ENCODE measurements around the gene SH3RF3.

SH3RF3 gene

DNA sequence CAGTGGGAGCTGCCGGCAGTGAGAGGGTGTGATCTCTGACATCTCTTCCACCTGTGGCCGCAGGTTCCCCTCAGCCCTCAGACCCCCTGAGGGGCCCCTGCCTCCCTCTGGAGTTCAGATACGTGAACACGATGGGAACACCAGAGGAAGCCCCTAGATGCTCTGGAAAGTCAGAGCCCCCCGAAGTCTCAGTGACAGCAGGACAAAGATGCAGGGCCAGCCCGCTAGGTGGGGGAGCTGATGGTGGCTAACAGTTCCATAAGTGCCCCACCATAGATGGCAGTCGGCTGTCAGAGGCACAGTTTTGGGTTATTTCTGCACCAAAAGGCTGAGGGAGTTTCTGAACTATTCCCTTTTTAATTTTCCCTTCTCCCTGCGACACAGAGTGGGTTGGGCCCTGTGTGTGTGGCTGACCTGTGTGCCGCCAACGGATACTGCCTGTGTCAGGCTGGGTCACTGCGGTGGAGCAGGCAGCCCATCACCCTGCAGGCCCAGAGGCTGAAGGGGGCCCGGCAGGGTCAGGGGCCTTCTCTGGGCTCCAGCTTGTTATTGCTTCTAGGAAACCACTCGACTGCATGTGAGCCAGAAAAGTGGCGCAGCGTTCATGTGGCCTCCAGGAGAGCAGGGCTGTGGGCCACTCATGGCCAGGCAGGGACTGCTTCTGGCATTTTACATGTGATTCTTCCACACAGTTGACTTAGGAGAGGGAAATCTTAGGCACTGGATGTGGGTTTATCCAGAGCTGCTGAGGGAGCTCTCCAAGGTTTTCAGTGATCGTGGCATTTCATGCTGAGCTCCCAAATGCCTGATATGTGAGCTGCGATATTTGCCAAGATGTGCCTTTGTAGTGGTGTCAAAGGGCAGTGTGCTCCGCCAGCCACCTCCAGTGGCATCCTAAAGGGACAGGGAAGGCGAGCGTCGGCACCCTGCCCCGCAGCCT lies 225.1 kb downstream of the SH3RF3 start:
- no peak for DNase-seq (ENCODE audit: low spot score)

DNA sequence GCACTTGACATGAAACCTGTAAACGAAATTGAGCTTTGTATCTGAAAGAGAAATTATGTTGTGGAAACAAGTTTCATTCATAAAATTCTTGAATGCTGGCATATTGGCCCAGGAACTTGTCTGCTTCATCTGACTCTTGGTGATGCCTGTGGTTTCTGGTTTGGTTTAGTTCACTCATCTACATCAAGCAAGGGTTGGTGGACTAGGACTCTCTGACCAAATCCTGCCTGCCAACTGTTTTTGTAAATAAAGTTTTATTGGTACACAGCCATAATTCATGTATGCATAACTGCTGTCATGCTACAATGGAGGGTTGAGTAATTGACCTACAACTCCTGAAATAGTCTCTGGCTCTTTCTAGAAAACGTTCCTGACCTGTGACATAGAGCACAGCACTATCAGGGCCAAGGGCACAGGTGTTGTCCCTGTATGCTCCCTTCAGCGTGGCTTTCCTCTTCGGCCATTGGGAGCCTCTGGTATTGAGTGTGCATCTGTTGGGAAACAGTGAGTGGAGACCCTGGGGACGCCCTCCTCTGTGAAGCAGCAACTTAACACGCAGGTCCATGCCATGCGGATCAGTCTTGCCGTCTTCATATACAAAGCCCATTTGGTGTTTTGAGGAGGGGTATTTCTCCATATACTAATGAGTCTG lies 226.3 kb downstream of the SH3RF3 start:
- no peak for DNase-seq (ENCODE audit: low spot score)

DNA sequence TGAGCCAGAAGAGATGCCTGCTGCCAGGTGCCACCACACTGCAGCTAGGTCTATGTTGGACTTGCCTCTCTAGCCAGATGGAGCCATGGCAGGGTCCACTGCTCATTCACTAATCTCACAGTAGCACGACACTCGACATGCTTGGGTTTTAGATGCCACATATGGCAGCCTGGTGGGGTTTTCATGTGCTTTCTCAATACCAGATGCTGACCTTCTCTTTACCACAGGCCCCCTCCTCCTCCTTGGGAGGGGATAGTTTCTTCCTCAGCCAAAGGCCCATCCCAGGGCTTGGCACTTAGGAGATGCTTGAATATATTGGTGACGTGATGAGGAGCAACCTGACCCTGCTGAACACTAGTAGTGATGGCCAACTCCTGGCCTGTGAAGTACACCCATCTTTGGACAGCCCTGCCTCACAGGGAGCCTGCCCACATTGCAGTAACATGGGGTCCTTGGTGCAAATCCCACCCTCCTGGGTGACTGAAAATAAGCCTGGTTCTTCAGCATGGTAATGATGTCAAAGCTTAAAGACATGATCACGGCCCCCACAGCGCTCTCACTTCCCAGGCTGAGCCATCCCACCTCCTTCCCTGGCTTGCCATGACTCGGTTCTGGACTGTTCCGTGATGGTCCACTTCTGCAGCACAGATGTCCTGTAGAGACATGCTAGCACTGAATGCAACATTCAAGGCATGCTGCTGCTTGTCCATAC lies 227.5 kb downstream of the SH3RF3 start:
- DNase-seq (ENCODE audit: low spot score) = no peak

DNA sequence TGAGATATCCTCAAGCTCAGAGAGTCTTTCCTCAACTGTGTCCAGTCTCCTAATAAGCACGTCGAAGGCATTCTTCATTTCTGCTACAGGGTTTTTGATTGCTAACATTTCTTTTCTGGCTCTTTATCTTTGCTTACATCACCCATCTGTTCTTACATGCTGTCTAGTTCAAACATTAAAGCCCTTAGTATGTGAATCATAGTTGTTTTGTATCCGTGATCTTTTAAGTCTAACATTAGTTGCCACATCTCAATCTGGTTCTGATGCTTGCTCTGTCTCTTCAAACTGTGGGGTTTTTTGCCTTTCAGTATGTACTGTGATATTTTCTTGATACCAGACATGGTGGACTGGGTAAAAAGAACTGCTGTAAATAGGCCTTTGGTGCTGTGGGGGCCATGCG lies 235.2 kb downstream of the SH3RF3 start:
- DNase-seq (ENCODE audit: low spot score) = no peak

DNA sequence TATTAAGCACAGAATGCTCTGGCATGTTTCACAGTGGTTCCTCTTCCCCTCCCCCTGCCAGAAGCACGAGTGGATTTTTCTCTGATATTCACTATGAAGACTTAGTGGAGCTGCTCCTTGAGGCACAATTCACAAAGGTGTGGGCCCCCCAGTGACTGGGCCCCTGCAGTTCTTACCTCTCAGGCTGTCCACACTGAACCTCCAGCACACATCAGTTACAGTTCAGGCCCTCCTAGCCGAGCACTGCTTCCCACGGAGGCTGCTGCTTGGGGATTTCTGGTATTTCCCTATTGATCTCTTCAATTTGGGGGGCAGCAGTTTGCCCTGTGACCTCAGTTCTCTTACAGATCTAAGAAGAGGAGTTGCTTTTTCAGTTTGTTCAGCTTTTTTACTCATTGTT lies 236.1 kb downstream of the SH3RF3 start:
- DNase-seq (ENCODE audit: low spot score) = no peak

DNA sequence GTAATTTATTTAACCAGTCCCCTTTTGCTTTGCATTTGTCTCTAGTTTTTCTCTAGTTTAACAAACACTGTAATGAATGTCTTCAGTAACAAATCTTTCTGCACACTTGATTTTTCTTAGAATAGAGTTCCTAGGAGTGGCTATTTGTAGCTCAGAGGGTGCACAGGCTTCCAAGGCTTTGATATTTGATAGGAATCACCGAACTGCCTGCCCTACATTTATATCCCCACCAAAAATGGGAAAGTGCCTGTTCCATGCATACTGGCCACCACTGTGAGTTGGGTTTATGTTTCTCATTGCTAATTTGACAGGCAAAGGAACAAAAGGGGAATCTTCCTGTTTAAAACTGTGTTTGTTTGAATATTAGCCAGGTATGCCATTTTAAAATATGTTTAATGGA lies 238.7 kb downstream of the SH3RF3 start:
- DNase-seq (ENCODE audit: low spot score) = no peak

DNA sequence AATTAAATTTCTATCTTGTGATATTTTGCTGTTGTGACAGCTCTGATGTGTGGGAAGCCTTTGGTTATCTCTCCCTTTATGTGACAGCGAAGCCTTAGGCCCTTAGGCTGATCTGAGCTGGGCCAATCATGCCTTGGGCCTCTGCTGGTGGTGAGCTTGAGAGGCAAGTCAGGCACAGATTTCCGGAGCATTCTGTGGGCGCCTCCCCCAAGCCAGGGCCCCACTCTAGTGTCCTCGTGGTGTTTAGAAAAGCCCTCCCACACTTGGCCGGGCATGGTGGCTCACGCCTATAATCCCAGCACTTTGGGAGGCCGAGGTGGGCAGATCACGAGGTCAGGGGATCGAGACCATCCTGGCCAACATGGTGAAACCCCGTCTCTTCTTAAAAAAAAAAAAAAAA lies 239.8 kb downstream of the SH3RF3 start:
- DNase-seq (ENCODE audit: low spot score) = no peak

DNA sequence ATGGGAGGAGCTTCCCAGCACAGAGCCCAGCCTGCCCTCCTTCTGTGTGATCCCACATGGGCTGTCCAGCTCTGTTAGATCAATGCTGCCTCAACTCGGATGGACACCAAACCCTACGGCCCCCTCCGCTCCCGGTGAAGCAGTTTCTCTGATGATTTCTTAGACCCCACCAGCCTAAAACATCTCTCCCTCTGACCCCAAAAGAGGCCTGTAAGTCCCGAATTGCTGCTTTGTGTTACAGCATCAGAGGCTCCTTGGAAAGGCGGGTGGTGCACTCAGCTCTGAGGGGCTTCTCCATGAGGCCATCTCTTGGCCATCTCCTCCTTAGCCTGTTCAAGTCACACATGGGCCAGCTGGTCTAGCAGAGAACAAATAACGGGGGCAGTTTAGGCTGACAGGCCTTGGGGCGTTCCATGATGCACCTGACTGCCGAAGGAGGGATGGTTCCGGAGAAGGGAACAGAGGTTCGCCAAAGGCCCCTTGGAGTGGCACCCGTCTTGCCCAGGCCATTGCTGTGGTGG lies 240.7 kb downstream of the SH3RF3 start:
- no peak for DNase-seq (ENCODE audit: low spot score)

DNA sequence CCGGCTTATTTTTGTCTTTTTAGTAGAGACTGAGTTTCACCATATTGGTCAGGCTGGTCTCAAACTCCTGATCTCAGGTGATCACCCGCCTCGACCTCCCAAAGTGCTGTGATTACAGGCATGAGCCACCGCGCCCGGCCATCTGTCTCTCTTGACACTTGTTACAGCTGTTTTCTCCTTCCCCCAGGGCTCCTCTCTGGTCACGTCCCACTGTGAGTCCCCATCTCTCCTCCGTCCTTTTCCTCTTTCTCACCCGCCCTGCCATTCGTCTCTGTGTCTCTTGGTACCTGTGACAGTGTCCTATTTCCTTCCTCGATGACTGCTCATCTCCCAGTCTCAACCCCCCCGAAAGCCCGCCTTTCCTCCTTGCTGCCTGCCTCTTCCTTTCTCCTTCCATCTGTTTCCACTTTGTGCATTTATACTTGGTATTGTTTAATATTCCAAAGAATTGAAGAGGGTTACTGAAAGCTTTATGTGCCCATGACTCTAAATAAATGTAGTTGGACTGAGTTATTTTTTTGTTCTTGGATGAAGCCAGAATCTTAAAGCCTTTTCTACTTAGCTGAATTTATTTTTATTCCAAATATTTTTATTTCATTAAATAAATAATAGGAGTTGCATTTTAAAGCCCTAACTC lies 241.5 kb downstream of the SH3RF3 start:
- DNase-seq (ENCODE audit: low spot score) = no peak

DNA sequence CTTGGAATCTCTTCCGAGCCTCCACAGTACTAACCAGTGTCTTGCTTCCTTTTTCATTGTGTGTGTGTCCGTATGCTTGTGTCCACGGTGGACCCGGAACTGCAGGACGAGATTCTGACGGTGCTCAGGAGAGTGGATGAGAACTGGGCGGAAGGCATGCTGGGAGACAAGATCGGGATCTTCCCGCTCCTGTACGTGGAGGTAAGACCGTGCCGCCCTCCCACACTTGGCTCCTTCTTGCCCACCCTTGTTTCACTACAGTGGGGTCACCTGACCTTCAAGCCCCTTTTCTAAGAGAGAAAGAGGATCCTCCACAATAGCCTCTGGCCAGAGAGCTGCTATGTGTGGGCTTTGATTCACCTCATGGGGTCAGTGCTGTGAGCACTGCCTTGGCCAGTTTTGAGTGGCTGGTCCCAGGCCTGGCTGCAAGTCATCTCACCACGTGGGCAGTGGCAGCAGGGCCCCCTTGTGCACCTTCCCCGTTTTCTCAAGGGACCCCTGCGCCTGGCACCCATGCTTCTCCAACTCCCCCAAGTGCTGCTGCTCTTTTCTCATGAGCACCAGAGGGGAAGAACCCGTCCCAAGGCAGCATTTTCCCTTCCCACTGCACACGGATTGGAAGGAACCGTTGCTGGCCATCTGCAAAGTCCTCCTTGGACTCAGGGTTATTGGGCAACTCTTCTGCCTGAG lies 242.6 kb downstream of the SH3RF3 start:
- no peak for DNase-seq (ENCODE audit: low spot score)

DNA sequence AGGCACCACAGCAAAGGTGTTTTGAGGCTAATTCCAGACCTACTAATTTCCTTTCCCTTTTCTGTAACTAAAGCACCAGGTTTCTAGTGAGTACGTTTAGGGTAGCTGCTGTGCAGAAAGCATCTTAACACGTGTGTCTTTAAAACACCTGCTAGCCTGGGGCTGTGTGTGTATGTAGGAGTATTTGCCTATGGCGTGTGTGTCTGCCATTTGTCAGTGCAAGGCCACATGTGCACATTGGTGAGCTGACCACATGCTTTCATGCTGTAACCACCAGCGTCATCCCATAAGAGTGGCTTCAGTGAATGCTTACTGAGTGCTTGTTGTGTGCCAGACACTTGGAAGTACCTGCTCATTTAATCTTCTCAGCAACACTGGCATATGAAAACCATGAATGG lies 243.2 kb downstream of the SH3RF3 start:
- DNase-seq (ENCODE audit: low spot score) = no peak

DNA sequence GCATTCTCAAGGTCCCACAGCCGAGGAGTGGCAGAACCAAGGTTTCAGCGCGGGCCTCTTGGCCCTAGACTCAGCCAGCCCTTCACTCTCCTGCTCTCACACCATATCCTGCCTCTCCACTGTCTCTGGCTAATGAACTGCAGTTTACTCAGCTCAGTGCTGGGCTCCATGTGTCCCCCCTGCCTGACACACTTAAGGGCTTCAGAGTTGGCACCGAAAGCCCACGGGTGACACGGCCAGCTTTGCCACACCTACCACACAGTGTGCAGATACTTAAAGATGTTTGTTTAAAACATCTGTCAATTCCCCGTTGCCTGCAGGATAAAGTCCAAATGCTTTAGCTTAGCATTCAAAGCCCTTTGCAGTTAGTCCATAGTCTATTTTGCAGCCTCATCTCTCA lies 243.6 kb downstream of the SH3RF3 start:
- DNase-seq (ENCODE audit: low spot score) = no peak

DNA sequence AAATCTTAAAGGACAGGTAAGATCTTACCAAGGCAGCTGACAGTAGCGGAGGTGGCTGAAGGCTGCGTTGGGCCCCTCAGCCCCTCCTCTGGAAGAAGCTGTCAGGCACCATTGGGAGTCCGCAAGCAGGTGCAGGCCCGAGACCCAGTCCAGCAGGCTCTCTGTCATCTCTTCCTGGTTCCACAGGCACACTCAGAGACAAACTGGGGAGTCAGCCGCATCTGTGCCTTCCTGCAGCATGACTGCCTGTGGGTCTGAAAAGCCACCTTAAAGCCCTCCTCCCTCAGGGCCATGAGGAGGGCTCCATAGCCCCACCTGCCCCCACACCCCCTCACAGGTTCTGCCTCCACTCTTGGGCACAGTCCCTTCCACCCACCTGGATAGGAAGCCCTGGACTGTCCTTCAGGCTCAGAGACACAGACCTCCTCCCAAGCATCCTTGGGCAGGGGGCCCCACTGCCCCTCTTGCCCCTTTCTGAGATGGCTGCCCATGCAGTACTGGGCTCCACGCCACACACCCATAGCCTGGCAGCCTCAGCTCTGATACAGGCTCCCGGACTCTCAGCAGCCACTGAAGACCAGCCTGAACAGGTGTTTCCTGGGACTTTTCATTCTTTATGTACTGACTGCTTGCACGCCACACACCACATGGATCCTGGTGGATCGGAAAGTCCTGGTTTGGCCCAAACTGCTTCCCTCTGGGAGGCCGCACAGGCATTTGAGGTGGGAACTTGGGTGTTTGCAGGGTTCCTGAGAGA lies 245.0 kb downstream of the SH3RF3 start:
- DNase-seq (ENCODE audit: low spot score) = no peak

DNA sequence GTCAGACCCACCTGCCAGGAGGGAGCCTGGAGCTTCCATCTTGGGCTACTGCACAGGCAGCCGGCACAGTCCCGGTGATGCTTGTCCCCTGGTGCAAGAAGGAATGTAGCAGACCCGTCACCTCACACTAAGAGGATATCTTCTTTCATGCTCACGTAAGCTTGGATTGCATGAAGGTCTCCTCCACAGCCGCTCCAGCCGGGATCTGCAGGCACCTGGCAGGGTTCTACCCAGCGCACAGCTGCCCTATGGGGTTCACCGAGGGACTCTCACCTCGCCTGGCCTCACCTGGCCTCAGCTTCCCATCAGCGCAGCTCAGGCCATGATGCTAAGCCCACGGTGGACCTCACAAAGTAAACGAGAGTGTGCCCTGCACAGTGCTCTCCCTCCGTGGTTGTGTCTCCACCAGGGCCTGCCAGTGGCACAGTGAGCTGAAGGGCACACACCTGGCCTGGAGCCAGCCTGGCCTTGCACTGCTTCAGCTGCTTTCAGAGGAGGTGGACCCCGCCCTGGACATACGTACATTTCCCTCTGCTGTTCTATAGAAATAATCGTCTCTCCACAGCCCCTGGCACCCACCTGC lies 245.6 kb downstream of the SH3RF3 start:
- no peak for DNase-seq (ENCODE audit: low spot score)

DNA sequence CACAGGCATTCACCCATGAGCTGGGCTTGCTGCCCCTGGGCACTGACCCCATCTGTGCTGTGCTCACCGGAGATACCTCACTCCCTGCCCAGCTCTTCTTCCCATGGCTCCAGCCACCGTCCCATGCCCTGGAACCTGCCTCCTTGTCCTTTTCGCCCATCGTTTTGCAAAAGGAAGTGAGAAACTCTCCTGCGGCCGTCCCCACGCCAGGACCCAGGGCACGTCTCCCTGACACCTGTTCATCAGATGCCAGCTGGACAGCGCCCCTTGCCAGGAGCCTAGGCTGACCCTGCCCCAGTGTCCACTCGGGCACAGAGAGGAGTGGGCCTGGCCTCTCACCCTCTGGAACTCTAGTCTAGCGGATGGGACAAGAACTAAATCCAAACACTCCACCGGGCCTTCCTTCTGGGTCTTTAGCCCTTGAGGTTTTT lies 246.1 kb downstream of the SH3RF3 start:
- DNase-seq (ENCODE audit: low spot score) = no peak

DNA sequence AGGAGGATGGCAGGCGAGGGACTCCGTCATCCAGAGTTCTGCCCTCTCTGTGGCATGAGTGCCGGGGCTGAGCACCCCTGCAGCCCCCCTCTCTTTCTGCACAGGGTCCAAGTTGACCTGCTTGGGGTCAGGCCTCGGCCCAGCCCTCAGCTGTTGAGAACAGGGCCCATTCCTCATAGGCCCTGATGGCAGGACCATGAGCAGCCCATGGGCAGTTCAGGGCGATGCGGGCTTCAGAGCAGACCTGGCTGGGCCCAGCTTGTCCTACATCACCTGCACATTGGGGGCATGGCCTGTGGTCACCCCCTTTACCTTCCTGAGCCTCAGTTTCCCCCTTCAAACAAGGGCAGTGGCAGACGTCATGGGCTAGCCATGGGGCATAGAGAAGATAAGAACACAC lies 246.7 kb downstream of the SH3RF3 start:
- DNase-seq (ENCODE audit: low spot score) = no peak

DNA sequence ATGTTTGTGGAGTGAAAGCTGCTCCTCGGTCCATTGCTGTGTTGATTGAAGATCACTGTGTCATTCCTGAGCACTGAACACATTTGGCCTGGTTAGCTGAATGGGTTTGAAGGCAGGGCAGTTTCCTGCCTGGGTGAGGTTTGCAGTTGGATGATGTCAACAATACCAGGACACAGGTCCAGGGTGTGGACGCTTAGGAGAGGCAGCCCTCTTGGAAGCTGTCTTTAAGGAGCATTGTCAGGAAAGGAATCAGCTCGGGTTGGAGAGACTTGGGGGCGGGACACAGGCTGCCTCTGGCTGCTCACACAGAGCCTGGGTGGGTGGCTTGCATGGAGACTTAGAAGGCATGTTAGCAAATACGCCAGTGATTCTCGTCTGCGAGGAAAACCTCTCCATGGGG lies 247.1 kb downstream of the SH3RF3 start:
- DNase-seq (ENCODE audit: low spot score) = no peak

DNA sequence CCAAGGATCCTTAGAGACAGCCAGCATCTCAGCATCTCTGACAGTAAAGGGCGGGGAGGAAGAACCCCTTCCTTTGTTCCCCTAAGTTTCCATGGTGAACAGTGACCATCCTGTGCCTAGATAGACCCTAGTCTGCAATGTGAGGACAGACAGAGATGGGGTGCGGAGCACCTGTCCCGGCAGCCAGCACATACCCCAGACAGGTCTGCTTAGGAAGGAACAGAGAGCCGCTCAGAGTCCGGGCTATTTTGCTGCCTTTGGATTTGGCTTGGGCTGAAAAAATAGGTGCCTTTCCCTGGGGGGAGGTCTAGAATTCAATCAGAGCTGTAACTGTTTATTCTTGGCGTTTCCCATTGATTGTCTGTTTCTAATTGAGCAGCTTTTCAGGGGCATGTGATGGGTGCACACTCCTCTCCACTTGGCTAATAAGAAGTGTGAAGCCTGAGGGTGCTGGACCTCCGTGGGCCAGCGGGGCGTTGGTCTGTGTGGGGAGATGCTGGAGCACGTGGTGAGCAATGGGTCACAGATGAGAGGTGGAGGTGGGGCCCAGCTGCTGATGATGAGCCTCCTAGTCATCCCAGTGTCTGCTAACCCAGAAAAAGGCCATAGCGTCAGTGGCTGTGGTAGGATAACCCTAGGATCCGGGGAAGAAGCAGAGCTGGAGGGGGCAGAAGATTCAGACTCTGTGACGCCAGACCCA lies 247.9 kb downstream of the SH3RF3 start:
- DNase-seq (ENCODE audit: low spot score) = no peak

DNA sequence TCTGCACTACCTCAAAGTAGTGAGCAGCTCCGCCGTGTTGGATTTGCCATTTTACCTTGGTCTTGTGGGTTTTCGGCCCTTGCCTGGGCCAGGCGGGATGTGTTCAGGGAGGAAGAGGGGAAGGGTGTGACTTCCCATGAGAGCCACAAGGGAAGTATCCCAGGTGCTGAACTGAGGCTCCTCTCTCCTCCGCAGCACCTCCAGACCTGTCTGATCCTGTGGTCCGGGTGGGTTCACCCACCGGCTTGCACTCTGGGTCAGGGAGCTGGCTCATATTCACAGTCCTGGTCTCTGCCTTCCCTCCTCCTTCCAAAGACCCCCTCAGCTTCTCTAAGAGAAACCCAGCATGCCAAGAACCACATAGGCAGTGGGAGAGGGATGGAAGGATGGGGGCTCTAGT lies 249.0 kb downstream of the SH3RF3 start:
- no peak for DNase-seq (ENCODE audit: low spot score)

DNA sequence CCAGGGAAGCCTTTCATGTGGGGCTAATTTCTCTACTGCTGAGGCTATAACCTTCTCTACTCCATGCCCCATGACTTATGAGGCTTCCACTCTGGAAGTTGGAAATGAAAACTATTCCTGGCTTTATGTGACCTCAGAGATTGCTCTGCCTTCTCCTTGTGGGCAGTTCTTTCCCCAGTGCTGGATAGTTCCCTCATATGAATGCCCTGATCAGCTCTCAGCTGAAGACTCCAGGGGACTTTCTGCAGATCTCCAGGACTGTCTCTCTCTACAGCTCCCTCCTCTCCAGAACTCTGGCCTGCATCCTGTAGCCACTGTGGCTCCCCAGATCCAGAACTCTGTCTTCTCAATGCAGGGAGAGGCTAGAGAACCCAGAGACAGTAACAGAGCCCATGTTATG lies 249.7 kb downstream of the SH3RF3 start:
- no peak for DNase-seq (ENCODE audit: low spot score)
